Gastrocnemius medialis (tissue), 4 donors: ENCODE results near the gene CACNG3. TPM values are rescaled to one million over a fixed set of nuclear protein-coding genes. Genes with fewer than 3 reads are reported as not detected.

ENCODE experiments used
- ATAC-seq, 2 donors: fragments of 150-250 bp; one replicate each; pipeline ENCODE4 v1.9.1; 2016
- DNase-seq, 2 donors: peaks; one replicate each; pipeline ENCODE4 v3.0.0-alpha.2; 2019
- H3K27ac ChIP-seq, 4 donors: fragments of 200-600 bp; sonication (generic); 1 replicate in 1 of 4; 2 replicates in 3 of 4; pipeline ENCODE4 v1.5.1; 2016 to 2018; ENCODE audit warnings: mild to moderate bottlenecking in 2 of 4, moderate library complexity in 1 of 4
- H3K27me3 ChIP-seq, 3 donors: fragments of 200-600 bp; sonication (generic) in 2 of 3; 1 replicate in 1 of 3; 2 replicates in 2 of 3; pipeline versions ENCODE4 v1.5.1 to v1.6.0; 2016 to 2019; ENCODE audit warnings: mild to moderate bottlenecking in 1 of 3, moderate library complexity in 1 of 3
- H3K36me3 ChIP-seq, 2 donors: fragments of 200-600 bp; sonication (generic) in 1 of 2; one replicate each; pipeline ENCODE4 v1.5.1; 2017 to 2018
- H3K4me1 ChIP-seq, 2 donors: fragments of 200-600 bp; sonication (generic) in 1 of 2; one replicate each; pipeline ENCODE4 v1.5.1; 2016 to 2017; ENCODE audit warnings: mild to moderate bottlenecking in 2 of 2
- H3K4me3 ChIP-seq, 4 donors: fragments of 200-600 bp; sonication (generic) in 3 of 4; 1 replicate in 1 of 4; 2 replicates in 3 of 4; pipeline ENCODE4 v1.5.1; 2016 to 2019; ENCODE audit warnings: mild to moderate bottlenecking in 2 of 4
- H3K9me3 ChIP-seq, 3 donors: fragments of 200-600 bp; sonication (generic) in 2 of 3; 1 replicate in 1 of 3; 2 replicates in 2 of 3; pipeline ENCODE4 v1.5.1; 2016 to 2019
- CTCF ChIP-seq, 5 experiments: fragments of 450-650 bp in 3 of 5; fragments of 200-600 bp in 2 of 5; sonication (generic) in 2 of 5; IDR thresholded peaks in 4 of 5; conservative IDR thresholded peaks in 1 of 5; 1 replicate in 4 of 5; 2 replicates in 1 of 5; pipeline ENCODE4 v1.5.1; 2016 to 2019; ENCODE audit warnings: antibody characterized with exemption in 5 of 5, mild to moderate bottlenecking in 3 of 5, moderate library complexity in 3 of 5
- POLR2A ChIP-seq, 2 donors: fragments of 450-650 bp; IDR thresholded peaks; one replicate each; pipeline ENCODE4 v1.6.1; 2017; ENCODE audit warnings: antibody characterized with exemption in 2 of 2, mild to moderate bottlenecking in 2 of 2, moderate library complexity in 2 of 2
- in situ Hi-C, 4 donors: fragments of 200-750 bp; cut with MboI; loops; one replicate each; pipeline versions ENCODE4 v1.15.0 to v1.8.0; 2017; ENCODE audit warnings: low sequenced_read_pairs in 4 of 4
- intact Hi-C: fragments of 100-400 bp; cut with DNase I; formaldehyde crosslinking; loops from one replicate; pipeline ENCODE4 v1.15.1; 2023; ENCODE audit warnings: low total_unique reads
- total RNA-seq, 4 donors: library from RNA; depleted of rRNA; stranded (reverse); fragments of >200 nt; gene quantifications; one replicate each; pipeline versions ENCODE4 v1.1.0 to v1.2.3, GENCODE V29; 2016

The CACNG3 gene
- total RNA-seq = not detected

GRCh38 chr16:24255456-24256371 lies at the start of gene CACNG3:
Gene CACNG3 (plus strand): TSS chr16:24256335. CDS start chr16:24256755, 420 bp downstream.
- Histone ChIP-seq H3K4me3 (no peak within 1 kb of the TSS), H3K4me1 (no peaks in the 10 kb centered on the region), H3K36me3 (no peaks in the 10 kb centered on the region), H3K9me3 (no peaks in the 10 kb centered on the region), H3K27me3 (peaks cover 0 to 13% (median 0%) of the 10 kb centered on the region in 3 donors), H3K27ac (no peak within 1 kb of the TSS)
- TF ChIP-seq CTCF (IDR thresholded peaks at IDR 0.05 in 4 of 5, conservative IDR thresholded peaks at IDR 0.05 in 1 of 5) (no peak), POLR2A (IDR thresholded peaks at IDR 0.05) (no peak)
- intact Hi-C loops = no loop called here
- no peak for ATAC-seq
- no peak for DNase-seq
- in situ Hi-C loops = no loop called here

- no peak for TF ChIP-seq CTCF (IDR thresholded peaks at IDR 0.05 in 4 of 5, conservative IDR thresholded peaks at IDR 0.05 in 1 of 5)
- no peak for TF ChIP-seq POLR2A (IDR thresholded peaks at IDR 0.05)
- intact Hi-C loops = no loop called here
- no peak overlapping the region for H3K27ac ChIP-seq
Measured at GRCh38 chr16:24206926-24207325, 49.2 kb upstream of the CACNG3 start.

GRCh38 chr16:24208710-24209109 lies 47.4 kb upstream of the CACNG3 start:
- in situ Hi-C loops (no loop called here), intact Hi-C loops (no loop called here)
- no peak for TF ChIP-seq POLR2A (IDR thresholded peaks at IDR 0.05)
- TF ChIP-seq CTCF (IDR thresholded peaks at IDR 0.05 in 4 of 5, conservative IDR thresholded peaks at IDR 0.05 in 1 of 5) = no peak
- Histone ChIP-seq H3K27me3 (no peaks in the 10 kb centered on the region), H3K9me3 (no peaks in the 10 kb centered on the region), H3K36me3 (no peaks in the 10 kb centered on the region), H3K4me3 (no peak overlapping the region), H3K27ac (no peak overlapping the region), H3K4me1 (no peaks in the 10 kb centered on the region)
- DNase-seq (no peak), ATAC-seq (no peak)

More at GRCh38 chr16:24206926-24207325, 49.2 kb upstream of the CACNG3 start:
- Histone ChIP-seq H3K9me3 (no peaks in the 10 kb centered on the region), H3K27me3 (no peaks in the 10 kb centered on the region), H3K4me3 (no peak overlapping the region), H3K36me3 (no peaks in the 10 kb centered on the region), H3K4me1 (no peaks in the 10 kb centered on the region)
- in situ Hi-C loops = no loop called here
- no peak for DNase-seq
- ATAC-seq = no peak

GRCh38 chr16:24214992-24215391 lies 41.1 kb upstream of the CACNG3 start:
- no peak overlapping the region for H3K27ac ChIP-seq
- no peak overlapping the region for H3K4me3 ChIP-seq
- H3K4me1 ChIP-seq = no peaks in the 10 kb centered on the region
- intact Hi-C loops (no loop called here), in situ Hi-C loops (no loop called here)
- H3K36me3 ChIP-seq = no peaks in the 10 kb centered on the region
- TF ChIP-seq POLR2A (IDR thresholded peaks at IDR 0.05) = no peak
- no peak for TF ChIP-seq CTCF (IDR thresholded peaks at IDR 0.05 in 4 of 5, conservative IDR thresholded peaks at IDR 0.05 in 1 of 5)
- ATAC-seq (no peak), DNase-seq (no peak)
- H3K9me3 ChIP-seq = no peaks in the 10 kb centered on the region
- H3K27me3 ChIP-seq = no peaks in the 10 kb centered on the region
